ENCODE results near the gene P2RY1.
A peak's percentile ranks its signal among the peaks of the same experiment; 100 is the strongest.
"Not testable (repeated sequence)": the region's sequence is repeated elsewhere in the genome, so short reads cannot be mapped to it uniquely, and the experiment has no call there.

Gene P2RY1

GRCh38 chr3:152841131-152841530, 6.2 kb downstream of the P2RY1 start:
- no peak for DNase-seq

GRCh38 chr3:152842413-152842812, 7.5 kb downstream of the P2RY1 start:
- DNase-seq = no peak

GRCh38 chr3:152843955-152844354, 9.0 kb downstream of the P2RY1 start:
- no peak for DNase-seq

GRCh38 chr3:152846572-152847202, 11.8 kb downstream of the P2RY1 start:
- DNase-seq = not testable (repeated sequence)

GRCh38 chr3:152847599-152847998, 12.7 kb downstream of the P2RY1 start:
- not testable (repeated sequence) for DNase-seq

- no peak for DNase-seq
These were observed 15.2 kb downstream of the P2RY1 start for GRCh38 chr3:152849996-152850578.

GRCh38 chr3:152853196-152853595, 18.3 kb downstream of the P2RY1 start:
- DNase-seq = no peak

- DNase-seq = no peak
These were observed 22.2 kb downstream of the P2RY1 start for GRCh38 chr3:152857082-152857481.

GRCh38 chr3:152858170-152858800, 23.4 kb downstream of the P2RY1 start:
- DNase-seq = no peak

GRCh38 chr3:152860736-152861135, 25.8 kb downstream of the P2RY1 start:
- no peak for DNase-seq

- no peak for DNase-seq
These were observed 30.8 kb downstream of the P2RY1 start for GRCh38 chr3:152865668-152866245.

GRCh38 chr3:152870027-152870426, 35.1 kb downstream of the P2RY1 start:
- no peak for DNase-seq

- not testable (repeated sequence) for DNase-seq
These were observed 38.4 kb downstream of the P2RY1 start for GRCh38 chr3:152873314-152873713.

- DNase-seq = no peak
These were observed 40.2 kb downstream of the P2RY1 start for GRCh38 chr3:152874896-152875749.

- DNase-seq = peak; percentile 1
These were observed 44.3 kb downstream of the P2RY1 start for GRCh38 chr3:152879130-152879789.

GRCh38 chr3:152879790-152880174, 44.9 kb downstream of the P2RY1 start:
- DNase-seq = no peak

GRCh38 chr3:152885076-152885475, 50.1 kb downstream of the P2RY1 start:
- no peak for DNase-seq

All from activated CD4-positive, alpha-beta T cell treated with anti-CD3 and anti-CD28 coated beads, Interleukin-2, amount 50 U/mL, for 16 hours (primary cell).